ENCODE measurements around the gene TMEM154. TPM values are rescaled to one million over a fixed set of nuclear protein-coding genes. Genes with fewer than 3 reads are reported as not detected.

The TMEM154 gene
- total RNA-seq, 2 experiments from 2014 or later = 12.2 to 17.5 TPM

DNA sequence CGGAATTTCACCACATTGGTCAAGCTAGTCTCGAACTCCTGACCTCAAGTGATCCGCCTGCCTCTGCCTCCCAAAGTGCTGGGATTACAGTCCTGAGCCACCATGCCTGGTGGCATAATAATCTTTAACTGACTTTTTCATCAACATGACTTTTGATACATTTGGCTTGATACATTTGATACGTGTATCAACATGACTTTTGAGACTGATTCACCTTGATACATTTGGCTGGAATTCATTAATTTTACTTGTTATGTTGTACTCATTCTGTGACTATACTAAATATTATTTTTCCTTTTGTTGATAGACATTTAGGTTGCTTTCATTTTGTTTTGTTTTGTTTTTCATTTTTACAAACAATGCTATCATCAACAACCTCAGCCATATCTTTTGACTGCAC, 6.3 kb downstream of the TMEM154 start:
- H3K27ac Mint-ChIP-seq = no peak overlapping the region
- no peaks in the 10 kb centered on the region for H3K27me3 Mint-ChIP-seq
- TF ChIP-seq, protein P1, sequence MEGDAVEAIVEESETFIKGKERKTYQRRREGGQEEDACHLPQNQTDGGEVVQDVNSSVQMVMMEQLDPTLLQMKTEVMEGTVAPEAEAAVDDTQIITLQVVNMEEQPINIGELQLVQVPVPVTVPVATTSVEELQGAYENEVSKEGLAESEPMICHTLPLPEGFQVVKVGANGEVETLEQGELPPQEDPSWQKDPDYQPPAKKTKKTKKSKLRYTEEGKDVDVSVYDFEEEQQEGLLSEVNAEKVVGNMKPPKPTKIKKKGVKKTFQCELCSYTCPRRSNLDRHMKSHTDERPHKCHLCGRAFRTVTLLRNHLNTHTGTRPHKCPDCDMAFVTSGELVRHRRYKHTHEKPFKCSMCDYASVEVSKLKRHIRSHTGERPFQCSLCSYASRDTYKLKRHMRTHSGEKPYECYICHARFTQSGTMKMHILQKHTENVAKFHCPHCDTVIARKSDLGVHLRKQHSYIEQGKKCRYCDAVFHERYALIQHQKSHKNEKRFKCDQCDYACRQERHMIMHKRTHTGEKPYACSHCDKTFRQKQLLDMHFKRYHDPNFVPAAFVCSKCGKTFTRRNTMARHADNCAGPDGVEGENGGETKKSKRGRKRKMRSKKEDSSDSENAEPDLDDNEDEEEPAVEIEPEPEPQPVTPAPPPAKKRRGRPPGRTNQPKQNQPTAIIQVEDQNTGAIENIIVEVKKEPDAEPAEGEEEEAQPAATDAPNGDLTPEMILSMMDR (IDR thresholded peaks at IDR 0.05) = no peak
- peaks cover 23% of the 10 kb centered on the region for H3K4me1 Mint-ChIP-seq (ENCODE audit: low read depth)
- no peak for DNase-seq
- no peak overlapping the region for H3K4me3 Mint-ChIP-seq
- no peaks in the 10 kb centered on the region for H3K9me3 Mint-ChIP-seq
- H3K36me3 Mint-ChIP-seq (ENCODE audit: low read depth) = peaks cover 8% of the 10 kb centered on the region
- no peak for ATAC-seq
- intact Hi-C loops (cut with micrococcal nuclease) = no loop called here
- POLR2A ChIA-PET = no interaction called here
- CTCF ChIA-PET = interaction anchor here (1.0 to 1.2 kb wide), 3 partner anchors 10 to 61 kb away, joined by 3 read pairs; no protein-coding TSS in a partner anchor

DNA sequence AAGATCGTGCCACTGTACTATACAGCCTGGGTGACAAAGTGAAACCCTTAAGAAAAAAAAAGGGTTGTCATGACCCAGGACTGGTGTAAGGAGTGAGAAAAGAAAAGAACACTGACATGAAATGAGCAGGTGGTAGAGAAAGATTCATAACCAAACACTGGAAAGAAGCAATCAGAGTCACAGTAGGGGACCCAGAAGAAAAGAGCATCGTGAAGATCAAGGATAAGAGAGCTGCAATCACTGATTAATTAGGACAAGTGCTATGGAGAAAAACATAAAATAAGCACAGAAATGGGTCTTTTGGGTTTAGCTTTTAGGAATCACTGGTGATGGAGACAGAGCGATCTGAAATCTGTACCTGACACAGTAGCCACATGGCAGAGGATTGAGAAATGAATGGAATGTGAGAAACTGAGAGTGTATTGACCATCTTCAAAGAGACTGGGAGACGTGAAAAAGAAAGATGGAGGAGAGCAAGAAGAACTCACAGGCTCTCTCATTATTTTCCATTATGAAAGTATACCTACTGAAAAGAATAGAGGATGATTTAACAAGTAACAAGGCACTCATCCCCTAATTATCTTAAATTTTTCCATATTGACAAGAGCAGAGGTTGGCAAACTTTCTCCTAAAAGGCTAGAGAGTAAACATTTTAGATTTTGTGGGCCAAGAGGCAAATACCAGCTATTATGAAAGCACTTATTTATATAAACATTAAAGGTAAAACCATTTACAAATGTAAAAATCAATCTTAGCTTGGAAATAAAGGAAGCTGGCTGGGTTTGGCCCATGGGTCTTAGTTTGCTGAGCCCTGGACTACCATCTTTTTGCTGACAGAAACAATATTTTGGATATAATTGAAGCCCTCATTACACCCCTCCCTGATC, 7.3 kb downstream of the TMEM154 start:
- no peaks in the 10 kb centered on the region for H3K27me3 Mint-ChIP-seq
- H3K4me1 Mint-ChIP-seq (ENCODE audit: low read depth) = peaks cover 14% of the 10 kb centered on the region
- no peaks in the 10 kb centered on the region for H3K9me3 Mint-ChIP-seq
- peaks cover 3% of the 10 kb centered on the region for H3K36me3 Mint-ChIP-seq (ENCODE audit: low read depth)
- DNase-seq (no peak), ATAC-seq (no peak)
- H3K4me3 Mint-ChIP-seq = no peak overlapping the region
- POLR2A ChIA-PET = no interaction called here
- intact Hi-C loops (cut with micrococcal nuclease) = no loop called here
- TF ChIP-seq, protein P1 (IDR thresholded peaks at IDR 0.05) = no peak
- no peak overlapping the region for H3K27ac Mint-ChIP-seq
- CTCF ChIA-PET = interaction anchor here (1.0 to 1.2 kb wide), 2 partner anchors 9 to 62 kb away, joined by 3 read pairs; no protein-coding TSS in a partner anchor

DNA sequence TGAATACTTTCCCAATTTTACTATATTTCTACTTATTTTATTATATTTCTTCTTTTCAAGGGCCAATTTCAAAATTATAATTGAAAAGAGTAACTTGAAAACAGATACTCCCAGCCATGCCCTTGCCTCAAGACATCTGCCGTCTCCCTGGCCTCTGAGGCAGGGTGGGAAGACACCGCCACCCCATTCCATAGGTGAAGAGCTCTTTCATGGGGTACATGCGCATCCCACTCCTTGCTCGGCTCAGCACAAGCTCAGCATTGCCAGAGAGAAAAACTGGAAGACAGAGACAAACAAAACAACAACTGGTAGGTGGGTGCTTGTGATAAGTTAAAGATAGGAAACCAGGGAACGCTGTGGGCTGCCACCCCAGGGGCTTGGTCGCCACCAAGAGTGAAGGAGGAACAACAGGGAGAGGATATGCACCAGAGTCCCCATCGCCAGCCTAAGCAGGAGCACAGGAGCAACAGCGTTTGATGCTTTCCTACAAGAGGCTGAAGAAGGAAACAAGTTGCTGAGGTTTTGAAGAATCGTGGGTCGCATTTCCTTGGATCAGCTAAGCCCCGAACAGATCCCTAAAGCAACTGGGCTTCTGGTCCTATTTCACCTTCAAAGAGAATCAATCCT, 11.3 kb downstream of the TMEM154 start:
- no peak for ATAC-seq
- Mint-ChIP-seq H3K27ac (no peak overlapping the region), H3K36me3 (ENCODE audit: low read depth) (peaks cover 9% of the 10 kb centered on the region), H3K4me3 (no peak overlapping the region), H3K9me3 (no peaks in the 10 kb centered on the region), H3K4me1 (ENCODE audit: low read depth) (peaks cover 8% of the 10 kb centered on the region), H3K27me3 (no peaks in the 10 kb centered on the region)
- no peak for DNase-seq
- ChIA-PET POLR2A (no interaction called here), CTCF (interaction anchor here (0.7 kb wide), 1 partner anchor 17 kb away, joined by 3 read pairs; no protein-coding TSS in a partner anchor)
- intact Hi-C loops (cut with micrococcal nuclease) = no loop called here
- TF ChIP-seq, protein P1 (IDR thresholded peaks at IDR 0.05) = no peak

DNA sequence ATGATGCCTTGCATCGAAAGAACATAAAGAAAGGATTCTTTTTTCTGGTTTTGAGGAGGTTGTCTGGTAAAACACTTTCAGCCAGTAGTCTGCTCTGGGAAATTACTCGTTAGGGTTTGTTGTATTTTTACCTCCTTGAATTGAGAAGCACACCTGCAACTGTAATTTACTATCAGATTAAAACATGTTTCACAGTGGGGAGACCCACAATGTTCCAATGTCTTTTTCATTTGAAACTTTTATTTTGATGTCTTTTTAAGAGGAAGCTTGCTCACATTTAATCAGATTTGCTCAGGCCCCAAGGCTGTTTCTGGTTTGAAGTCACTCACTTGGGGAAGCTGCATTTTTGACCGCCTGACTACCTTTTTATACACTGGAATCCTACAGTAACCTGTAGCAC, 12.0 kb downstream of the TMEM154 start:
- intact Hi-C loops (cut with micrococcal nuclease) = no loop called here
- POLR2A ChIA-PET = no interaction called here
- no peak overlapping the region for H3K27ac Mint-ChIP-seq
- TF ChIP-seq, protein P1 (IDR thresholded peaks at IDR 0.05) = no peak
- no peak overlapping the region for H3K4me3 Mint-ChIP-seq
- CTCF ChIA-PET = no interaction called here
- DNase-seq (no peak), ATAC-seq (no peak)
- peaks cover 11% of the 10 kb centered on the region for H3K36me3 Mint-ChIP-seq (ENCODE audit: low read depth)
- H3K4me1 Mint-ChIP-seq (ENCODE audit: low read depth) = peaks cover 15% of the 10 kb centered on the region
- no peaks in the 10 kb centered on the region for H3K27me3 Mint-ChIP-seq
- no peaks in the 10 kb centered on the region for H3K9me3 Mint-ChIP-seq

DNA sequence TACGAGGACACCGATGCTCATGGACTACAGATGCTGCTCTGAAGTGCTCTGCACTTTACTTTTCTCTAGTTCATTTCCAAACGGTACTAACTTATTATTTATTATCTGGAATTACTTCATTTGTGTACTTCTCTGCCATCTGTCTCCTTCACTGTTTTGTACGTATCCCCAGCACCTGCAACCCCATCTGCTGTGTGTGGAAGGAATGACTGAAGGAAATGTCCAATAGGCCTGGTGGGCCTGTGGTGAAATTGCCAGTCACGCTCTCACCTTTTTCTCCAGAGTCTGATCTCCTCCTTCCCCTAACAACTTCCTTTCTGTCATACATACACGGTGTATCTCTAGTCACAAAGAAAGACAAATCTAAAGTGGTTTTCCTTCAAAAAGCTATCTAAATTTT, 12.9 kb downstream of the TMEM154 start:
- peaks cover 14% of the 10 kb centered on the region for H3K36me3 Mint-ChIP-seq (ENCODE audit: low read depth)
- H3K27me3 Mint-ChIP-seq = no peaks in the 10 kb centered on the region
- ChIA-PET POLR2A (no interaction called here), CTCF (interaction anchor here (0.6 kb wide), 1 partner anchor 22 kb away, joined by 3 read pairs; no protein-coding TSS in a partner anchor)
- TF ChIP-seq, protein P1 (IDR thresholded peaks at IDR 0.05) = no peak
- intact Hi-C loops (cut with micrococcal nuclease) = no loop called here
- H3K4me3 Mint-ChIP-seq = no peak overlapping the region
- ATAC-seq (no peak), DNase-seq (no peak)
- H3K9me3 Mint-ChIP-seq = no peaks in the 10 kb centered on the region
- H3K4me1 Mint-ChIP-seq (ENCODE audit: low read depth) = peaks cover 21% of the 10 kb centered on the region
- no peak overlapping the region for H3K27ac Mint-ChIP-seq

Data from activated CD8-positive, alpha-beta T cell treated with anti-CD3 and anti-CD28 coated beads for 36 hours (primary cell).